ENCODE data around the gene SLC38A8.

DNA sequence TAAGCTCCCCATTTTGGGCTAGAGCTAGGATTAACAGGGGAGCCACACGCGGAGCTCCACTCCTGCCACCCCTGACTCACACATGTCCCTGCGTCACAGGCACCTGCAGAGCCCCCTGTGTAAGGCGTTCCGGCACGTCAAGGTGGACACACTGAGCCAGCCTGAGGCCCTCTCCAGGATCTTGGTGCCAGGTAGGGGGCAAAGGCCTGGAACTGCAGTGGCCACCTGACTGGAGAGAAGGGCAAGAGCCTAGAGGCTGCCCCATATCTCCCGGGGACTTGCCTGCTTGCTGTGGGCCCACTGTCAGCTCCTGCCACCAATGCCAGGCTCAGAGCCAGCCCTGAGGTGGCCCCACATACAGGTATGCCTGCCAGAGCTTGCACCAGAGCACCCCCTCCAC lies 40.9 kb downstream of the SLC38A8 start:
- TF ChIP-seq POLR2A (IDR thresholded peaks at IDR 0.05; ENCODE audit: low read depth, low read length) (no peak), POLR2AphosphoS5 (IDR thresholded peaks at IDR 0.05; ENCODE audit: low read depth, low read length) (no peak), TAF1 (IDR thresholded peaks at IDR 0.05; ENCODE audit: borderline replicate concordance, low read depth, low read length) (no peak)

Data from GM12892 (cell line).